A549 treated with ZK216348 at 1 μM for 4 hours (cell line): ENCODE measurements around the gene KIAA1210. TPM values are rescaled to one million over a fixed set of nuclear protein-coding genes. Genes with fewer than 3 reads are reported as not detected.

ENCODE experiments used
- total RNA-seq: library from RNA; stranded (reverse); fragments of 200-300 nt; extraction: Qiagen RNA extraction; gene quantifications from 5 replicates; pipeline ENCODE4 v1.2.3, GENCODE V29; 2022; ENCODE audit warnings: low read depth

The KIAA1210 gene
- not detected in 5 replicates for total RNA-seq

DNA sequence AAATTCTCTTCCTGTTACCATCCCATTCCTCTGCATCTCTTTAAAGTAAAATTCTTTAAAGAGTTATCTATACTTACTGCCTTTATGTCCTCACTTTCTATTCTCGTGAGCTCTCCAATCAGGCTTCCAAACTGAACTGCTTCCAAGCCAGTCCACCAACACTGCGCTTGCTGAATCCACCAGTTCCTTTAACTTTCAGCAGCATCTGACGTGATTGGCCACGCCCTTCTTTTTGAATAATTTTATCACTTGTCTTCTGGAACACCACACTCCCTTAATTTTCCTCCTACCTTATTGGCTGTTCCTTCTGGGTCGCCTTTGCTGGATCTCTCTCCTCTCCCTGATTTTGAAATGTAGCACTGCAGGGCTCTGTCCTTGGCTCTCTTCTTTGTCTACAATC is at the start of gene KIAA1210:
Gene KIAA1210 (minus strand): TSS at position 163 of the 400 bp plus-strand sequence. CDS start 4,170 bp downstream, outside the sequence.

DNA sequence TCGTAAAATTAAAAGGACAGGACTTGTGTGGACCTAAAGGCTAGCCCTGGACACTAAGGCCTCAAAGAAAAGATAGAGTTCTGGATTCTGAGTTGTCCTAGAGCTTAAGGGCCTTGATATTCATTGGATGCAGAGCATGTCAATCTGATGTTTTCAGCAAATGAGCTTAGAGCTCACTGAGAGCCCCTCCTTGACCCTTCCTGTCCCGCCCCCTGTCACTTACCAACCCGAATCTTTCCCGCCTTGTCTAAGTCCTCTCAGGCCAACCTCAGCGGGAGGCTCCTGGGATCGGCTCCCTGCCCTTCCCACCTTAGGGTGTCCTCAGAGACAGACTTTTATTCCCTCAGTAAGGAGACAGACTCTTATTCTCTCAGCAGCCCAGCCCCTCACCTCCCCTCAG is 54.9 kb downstream of the KIAA1210 start, which contains the start of gene CT47C1:
Gene CT47C1 (plus strand): TSS at position 250 of the 400 bp plus-strand sequence. CDS start 233 bp downstream, outside the sequence.

Other genes starting within 250 kb of the KIAA1210 start
- gene LONRF3, start 153.2 kb downstream of the KIAA1210 start, total RNA-seq = 2.5 to 4.8 TPM (median 3.4 TPM) in 5 replicates
- not detected in 5 replicates for gene CT47C1, start 54.8 kb downstream of the KIAA1210 start, total RNA-seq
- gene PGRMC1, start 108.5 kb upstream of the KIAA1210 start, total RNA-seq = 118 to 158 TPM (median 150 TPM) in 5 replicates